Common myeloid progenitor, CD34-positive (primary cell): ENCODE measurements around the gene RBMS2.
"Not testable (repeated sequence)": the region's sequence is repeated elsewhere in the genome, so short reads cannot be mapped to it uniquely, and the experiment has no call there.

Experiments
- CTCF ChIA-PET: fragments of 350-600 bp; sonication (Branson Sonifier 250); formaldehyde crosslinking; loops from one replicate; lab custom pipeline; 2021; ENCODE audit warnings: antibody characterized with exemption; lab: Charles Lee
- POLR2A ChIA-PET: fragments of 350-600 bp; sonication (Branson Sonifier 250); formaldehyde crosslinking; loops from one replicate; lab custom pipeline; 2021; ENCODE audit warnings: antibody characterized with exemption; lab: Charles Lee
- DNase-seq, 3 donors: peaks; one replicate each; pipeline versions ENCODE4 v3.0.0 to v3.0.0-alpha.2; 2013
- H3K27ac ChIP-seq, 2 experiments: 1 replicate in 1 of 2; 2 replicates in 1 of 2; pipeline ENCODE4 v1.7.0; 2013; ENCODE audit warnings: inconsistent platforms in 2 of 2, low read length in 2 of 2, mild to moderate bottlenecking in 2 of 2, low read depth in 1 of 2, moderate library complexity in 1 of 2; ENCODE audit not compliant: severe bottlenecking in 2 of 2, insufficient read depth in 1 of 2, poor library complexity in 1 of 2
- H3K27me3 ChIP-seq, 5 experiments: replicated peaks in 2 of 5; 1 replicate in 3 of 5; 2 replicates in 2 of 5; pipeline versions ENCODE4 v1.6.1 to v1.7.0; 2013; ENCODE audit warnings: low read length in 4 of 5, mild to moderate bottlenecking in 2 of 5, moderate library complexity in 2 of 5, inconsistent platforms in 1 of 5; ENCODE audit not compliant: insufficient read depth in 5 of 5, control insufficient read depth in 4 of 5
- H3K36me3 ChIP-seq, 4 experiments: 1 replicate in 2 of 4; 2 replicates in 2 of 4; pipeline versions ENCODE4 v1.6.1 to v1.7.0; 2013; ENCODE audit warnings: low read length in 3 of 4, control low read depth in 1 of 4, mild to moderate bottlenecking in 1 of 4; ENCODE audit not compliant: control insufficient read depth in 4 of 4, insufficient read depth in 4 of 4
- H3K4me1 ChIP-seq, 4 experiments: 1 replicate in 3 of 4; 2 replicates in 1 of 4; pipeline versions ENCODE4 v1.6.1 to v1.7.1; 2013; ENCODE audit warnings: low read length in 3 of 4, mild to moderate bottlenecking in 3 of 4, control low read depth in 1 of 4, inconsistent platforms in 1 of 4, moderate library complexity in 1 of 4; ENCODE audit not compliant: control insufficient read depth in 4 of 4, insufficient read depth in 4 of 4; ENCODE audit errors: control extremely low read depth in 1 of 4
- H3K4me3 ChIP-seq, 7 experiments: 1 replicate in 4 of 7; 2 replicates in 3 of 7; pipeline versions ENCODE4 v1.5.1 to v1.7.0; 2013; ENCODE audit warnings: mild to moderate bottlenecking in 7 of 7, low read length in 6 of 7, moderate library complexity in 6 of 7, inconsistent platforms in 2 of 7, low read depth in 2 of 7, control low read depth in 1 of 7; ENCODE audit not compliant: insufficient read depth in 4 of 7, control insufficient read depth in 1 of 7; ENCODE audit errors: extremely low read depth in 1 of 7
- H3K9me3 ChIP-seq, 5 experiments: 1 replicate in 4 of 5; 2 replicates in 1 of 5; pipeline versions ENCODE4 v1.6.1 to v1.7.1; 2013; ENCODE audit warnings: low read length in 4 of 5, mild to moderate bottlenecking in 2 of 5, inconsistent platforms in 1 of 5, low read depth in 1 of 5, moderate library complexity in 1 of 5; ENCODE audit not compliant: control insufficient read depth in 4 of 5, insufficient read depth in 2 of 5; ENCODE audit errors: control extremely low read depth in 1 of 5
- WGBS: methylation state at CpG from one replicate; pipeline ENCODE4 v1.1.5; 2013; ENCODE audit not compliant: insufficient coverage; 5-methylcytosine and 5-hydroxymethylcytosine counted together

Gene RBMS2

GRCh38 chr12:56494106-56494415 lies 27.6 kb upstream of the RBMS2 start:
- H3K9me3 ChIP-seq, DNase-seq, H3K36me3 ChIP-seq, H3K4me3 ChIP-seq, POLR2A ChIA-PET, H3K27ac ChIP-seq, H3K4me1 ChIP-seq: not testable (repeated sequence)
- WGBS, result 96% methylated on average over 12 of the region's 15 CpGs
- CTCF ChIA-PET, result interaction anchor here (0.6 to 0.9 kb wide), 2 partner anchors 13 to 18 kb away, joined by 3 read pairs; no protein-coding TSS in a partner anchor
- peaks cover 2 to 21% (median 7%) of the 10 kb centered on the region in 5 experiments for H3K27me3 ChIP-seq

GRCh38 chr12:56494481-56494880 lies 27.1 kb upstream of the RBMS2 start:
- 97% methylated on average over 27 of the region's 27 CpGs for WGBS
- H3K9me3 ChIP-seq, DNase-seq, H3K4me1 ChIP-seq, POLR2A ChIA-PET, H3K27ac ChIP-seq, H3K4me3 ChIP-seq, H3K36me3 ChIP-seq: not testable (repeated sequence)
- peaks cover 2 to 17% (median 6%) of the 10 kb centered on the region in 5 experiments for H3K27me3 ChIP-seq
- CTCF ChIA-PET, result interaction anchor here (0.6 to 0.9 kb wide), 2 partner anchors 13 to 17 kb away, joined by 3 read pairs; no protein-coding TSS in a partner anchor

DNA sequence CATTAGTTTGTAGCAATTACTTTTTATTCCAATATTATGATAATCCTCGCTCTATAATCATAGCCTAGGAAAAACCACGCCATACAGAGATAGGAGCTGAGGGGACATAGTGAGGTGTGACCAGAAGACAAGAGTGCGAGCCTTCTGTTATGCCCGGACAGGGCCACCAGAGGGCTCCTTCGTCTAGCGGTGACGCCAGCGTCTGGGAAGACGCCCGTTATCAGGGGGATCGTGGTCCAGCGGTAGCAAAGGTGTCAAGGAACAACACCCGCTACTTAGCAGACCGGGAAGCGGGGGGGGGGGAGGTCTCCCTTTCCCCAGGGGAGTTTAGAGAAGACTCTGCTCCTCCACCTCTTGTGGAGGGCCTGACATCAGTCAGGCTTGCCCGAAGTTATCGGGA lies 24.9 kb upstream of the RBMS2 start:
- peak; percentile 11 to 34 (median 13) for DNase-seq
- H3K4me1 ChIP-seq, POLR2A ChIA-PET, H3K27ac ChIP-seq, H3K27me3 ChIP-seq, H3K36me3 ChIP-seq, CTCF ChIA-PET, H3K9me3 ChIP-seq: not testable (repeated sequence)
- WGBS, result 0% methylated on average over 3 of the region's 17 CpGs
- peak overlapping the region in 1 of 7 experiments; percentile 28 for H3K4me3 ChIP-seq

DNA sequence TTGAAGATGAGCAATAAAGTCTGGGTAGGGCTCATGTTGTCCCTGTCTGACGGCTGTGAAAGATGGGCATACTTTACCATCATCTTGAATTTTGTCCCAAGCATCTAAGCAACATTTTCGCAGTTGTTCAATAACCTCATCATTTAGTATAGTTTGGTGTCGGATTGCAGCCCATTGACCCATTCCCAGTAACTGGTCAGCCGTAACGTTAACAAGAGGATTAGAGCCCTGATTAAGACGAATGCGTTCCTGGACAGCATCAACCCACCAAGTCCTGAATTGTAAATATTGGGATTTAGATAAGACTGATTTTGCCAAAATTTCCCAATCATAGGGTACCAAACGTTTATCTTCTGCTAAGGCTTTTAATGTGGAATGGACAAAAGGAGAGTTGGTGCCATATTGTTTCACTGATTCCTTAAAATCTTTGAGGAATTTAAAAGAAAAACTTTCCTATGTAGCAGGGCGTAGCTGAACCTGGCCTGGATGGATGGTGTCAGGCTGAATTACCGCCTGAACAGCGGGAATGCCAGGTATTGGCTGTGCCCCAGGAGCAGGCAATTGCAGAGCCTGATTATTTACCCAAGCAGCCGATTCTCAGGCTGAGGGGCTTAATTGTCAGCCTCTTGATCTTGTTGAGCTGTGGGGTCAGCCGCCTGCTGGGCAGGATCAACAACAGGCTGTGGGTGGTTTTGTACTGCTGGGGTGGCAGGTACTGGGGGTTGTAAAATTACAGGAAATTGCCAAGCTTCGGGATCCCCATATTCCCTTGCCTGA lies 23.3 kb upstream of the RBMS2 start:
- H3K4me3 ChIP-seq, CTCF ChIA-PET, DNase-seq, H3K36me3 ChIP-seq, H3K27ac ChIP-seq, POLR2A ChIA-PET, H3K9me3 ChIP-seq, H3K4me1 ChIP-seq, H3K27me3 ChIP-seq: not testable (repeated sequence)
- 97% methylated on average over 5 of the region's 14 CpGs for WGBS

DNA sequence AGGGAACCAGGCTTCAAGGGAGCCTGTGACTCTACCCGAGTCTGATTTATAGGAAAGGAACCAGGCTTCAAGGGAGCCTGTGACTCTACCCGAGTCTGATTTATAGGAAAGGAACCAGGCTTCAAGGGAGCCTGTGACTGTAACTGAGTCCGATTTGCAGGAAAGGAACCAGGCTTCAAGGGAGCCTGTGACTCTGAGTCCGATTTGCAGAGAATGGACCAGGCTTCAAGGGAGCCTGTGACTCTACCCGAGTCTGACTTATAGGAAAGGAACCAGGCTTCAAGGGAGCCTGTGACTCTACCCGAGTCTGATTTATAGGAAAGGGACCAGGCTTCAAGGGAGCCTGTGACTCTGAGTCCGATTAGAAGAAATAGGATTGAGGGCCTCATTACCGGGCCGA lies 22.2 kb upstream of the RBMS2 start:
- H3K27me3 ChIP-seq, H3K27ac ChIP-seq, H3K36me3 ChIP-seq, H3K4me1 ChIP-seq, POLR2A ChIA-PET, H3K4me3 ChIP-seq, DNase-seq, H3K9me3 ChIP-seq: not testable (repeated sequence)
- WGBS, result 85% methylated on average over 7 of the region's 9 CpGs
- CTCF ChIA-PET, result interaction anchor here (0.7 to 1.2 kb wide), 2 partner anchors 10 to 118 kb away, joined by 3 read pairs; no protein-coding TSS in a partner anchor

DNA sequence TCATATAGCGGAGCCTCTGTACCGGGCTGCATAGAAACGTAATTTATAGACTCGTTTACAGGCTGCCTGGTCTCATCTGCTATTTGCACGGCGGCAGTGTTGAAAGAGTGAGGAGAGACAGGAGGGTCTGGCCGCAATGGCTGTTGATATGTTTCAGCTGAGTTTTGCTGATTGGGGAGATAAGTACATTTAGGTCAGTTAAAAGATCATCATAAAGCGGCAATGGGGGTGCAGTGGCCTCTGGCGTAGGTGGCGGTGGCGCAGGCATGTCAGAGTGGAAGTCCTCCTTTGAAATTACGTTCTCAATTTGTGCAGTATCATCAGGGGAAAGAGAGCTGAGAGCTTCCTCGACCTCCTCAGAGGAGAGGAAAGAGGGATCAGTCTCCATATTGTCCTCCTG lies 21.7 kb upstream of the RBMS2 start:
- H3K4me1 ChIP-seq, POLR2A ChIA-PET, H3K27ac ChIP-seq, DNase-seq, H3K36me3 ChIP-seq, H3K27me3 ChIP-seq, H3K9me3 ChIP-seq, H3K4me3 ChIP-seq: not testable (repeated sequence)
- WGBS, result 90% methylated on average over 10 of the region's 13 CpGs
- CTCF ChIA-PET, result interaction anchor here (0.7 to 1.2 kb wide), 2 partner anchors 10 to 117 kb away, joined by 3 read pairs; no protein-coding TSS in a partner anchor

DNA sequence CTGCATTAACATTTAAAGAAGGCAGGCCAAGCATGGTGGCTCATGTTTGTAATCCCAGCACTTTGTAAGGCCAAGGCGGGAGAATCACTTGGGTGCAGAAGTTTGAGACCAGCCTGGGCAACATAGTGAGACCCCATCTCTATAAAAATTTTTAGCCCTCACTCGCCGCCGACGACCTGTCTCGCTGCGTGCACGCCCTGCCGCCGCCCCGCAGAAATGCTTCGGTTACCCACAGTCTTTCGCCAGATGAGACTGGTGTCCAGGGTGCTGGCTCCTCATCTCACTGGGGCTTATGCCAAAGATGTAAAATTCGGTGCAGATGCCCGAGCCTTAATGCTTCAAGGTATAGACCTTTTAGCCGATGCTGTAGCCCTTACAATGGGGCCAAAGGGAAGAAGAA lies 10.8 kb upstream of the RBMS2 start:
- no peak overlapping the region for H3K4me3 ChIP-seq
- no peaks in the 10 kb centered on the region for H3K9me3 ChIP-seq
- 94% methylated on average over 14 of the region's 16 CpGs for WGBS
- peaks cover 0 to 4% (median 0%) of the 10 kb centered on the region in 4 experiments for H3K4me1 ChIP-seq
- CTCF ChIA-PET, result interaction anchor here (0.8 to 17.1 kb wide), 5 partner anchors 9 to 125 kb away, joined by 3 to 350 read pairs (median 4); no protein-coding TSS in a partner anchor
- no peak for DNase-seq
- H3K27me3 ChIP-seq, result no peaks in the 10 kb centered on the region
- H3K36me3 ChIP-seq, result no peaks in the 10 kb centered on the region
- POLR2A ChIA-PET, result no interaction called here
- no peak overlapping the region for H3K27ac ChIP-seq
